ENCODE measurements around the gene CACNA1G. TPM values are rescaled to one million over a fixed set of nuclear protein-coding genes. Genes with fewer than 3 reads are reported as not detected.

The CACNA1G gene
- total RNA-seq, 2 donors from 2014 or later: 0.84 to 1.1 TPM

- no peak for DNase-seq
- Mint-ChIP-seq H3K4me3 (no peak overlapping the region), H3K9me3 (peaks cover 10% of the 10 kb centered on the region), H3K36me3 (ENCODE audit: low read depth) (no peaks in the 10 kb centered on the region), H3K4me1 (peaks cover 25% of the 10 kb centered on the region), H3K27me3 (ENCODE audit: insufficient read depth) (peaks cover 2% of the 10 kb centered on the region), H3K27ac (no peak overlapping the region)
- no peak for TF ChIP-seq CTCF (conservative IDR thresholded peaks at IDR 0.05)
- Histone ChIP-seq H3K9ac (ENCODE audit: extremely low read depth, low read length, poor library complexity, severe bottlenecking) (no peak overlapping the region), H3K27ac (ENCODE audit: low read depth, low read length) (no peak overlapping the region), H3K36me3 (ENCODE audit: control insufficient read depth, insufficient read depth, low read length) (no peaks in the 10 kb centered on the region), H3K4me3 (ENCODE audit: low read length) (no peak overlapping the region), H3K4me1 (ENCODE audit: control insufficient read depth, insufficient read depth, low read length) (peaks cover 6% of the 10 kb centered on the region), H3K27me3 (ENCODE audit: control insufficient read depth, insufficient read depth, low read length, poor library complexity, severe bottlenecking) (no peaks in the 10 kb centered on the region), H3K9me3 (ENCODE audit: control insufficient read depth, low read length) (peaks cover 3% of the 10 kb centered on the region)
- 90 to 100% methylated on average over 3 to 7 of the region's 7 CpGs for WGBS, 2 experiments (ENCODE audit: insufficient coverage in 1 of 2, insufficient read length in 1 of 2)
Observed at GRCh38 chr17:50657627-50658026, 97.1 kb downstream of the CACNA1G start.

- no peak for TF ChIP-seq CTCF (conservative IDR thresholded peaks at IDR 0.05)
- Mint-ChIP-seq H3K4me3 (no peak overlapping the region), H3K36me3 (ENCODE audit: low read depth) (no peaks in the 10 kb centered on the region), H3K27ac (no peak overlapping the region), H3K4me1 (peaks cover 27% of the 10 kb centered on the region), H3K27me3 (ENCODE audit: insufficient read depth) (peaks cover 2% of the 10 kb centered on the region), H3K9me3 (peaks cover 3% of the 10 kb centered on the region)
- Histone ChIP-seq H3K27ac (ENCODE audit: low read depth, low read length) (no peak overlapping the region), H3K4me3 (ENCODE audit: low read length) (no peak overlapping the region), H3K27me3 (ENCODE audit: control insufficient read depth, insufficient read depth, low read length, poor library complexity, severe bottlenecking) (no peaks in the 10 kb centered on the region), H3K9ac (ENCODE audit: extremely low read depth, low read length, poor library complexity, severe bottlenecking) (no peak overlapping the region), H3K9me3 (ENCODE audit: control insufficient read depth, low read length) (no peaks in the 10 kb centered on the region), H3K4me1 (ENCODE audit: control insufficient read depth, insufficient read depth, low read length) (peaks cover 6% of the 10 kb centered on the region), H3K36me3 (ENCODE audit: control insufficient read depth, insufficient read depth, low read length) (no peaks in the 10 kb centered on the region)
- 90 to 91% methylated on average over 2 to 6 of the region's 6 CpGs for WGBS, 2 experiments (ENCODE audit: insufficient coverage in 1 of 2, insufficient read length in 1 of 2)
- peak; percentile 55 for DNase-seq
Observed at GRCh38 chr17:50658616-50659015, 98.1 kb downstream of the CACNA1G start.

- H3K9me3 Mint-ChIP-seq: no peaks in the 10 kb centered on the region
- TF ChIP-seq CTCF (conservative IDR thresholded peaks at IDR 0.05): peak; percentile 36
Observed at GRCh38 chr17:50659179-50659578, 98.7 kb downstream of the CACNA1G start.

More at GRCh38 chr17:50659179-50659578, 98.7 kb downstream of the CACNA1G start:
- no peak overlapping the region for H3K27ac Mint-ChIP-seq
- H3K4me1 Mint-ChIP-seq: peaks cover 27% of the 10 kb centered on the region
- DNase-seq: peak; percentile 86
- no peaks in the 10 kb centered on the region for H3K27me3 ChIP-seq (ENCODE audit: control insufficient read depth, insufficient read depth, low read length, poor library complexity, severe bottlenecking)
- H3K27me3 Mint-ChIP-seq (ENCODE audit: insufficient read depth): peaks cover 2% of the 10 kb centered on the region
- H3K9ac ChIP-seq (ENCODE audit: extremely low read depth, low read length, poor library complexity, severe bottlenecking): no peak overlapping the region
- no peaks in the 10 kb centered on the region for H3K36me3 Mint-ChIP-seq (ENCODE audit: low read depth)
- H3K9me3 ChIP-seq (ENCODE audit: control insufficient read depth, low read length): no peaks in the 10 kb centered on the region
- H3K27ac ChIP-seq (ENCODE audit: low read depth, low read length): no peak overlapping the region
- H3K4me3 ChIP-seq (ENCODE audit: low read length): no peak overlapping the region
- H3K4me3 Mint-ChIP-seq: no peak overlapping the region
- peaks cover 6% of the 10 kb centered on the region for H3K4me1 ChIP-seq (ENCODE audit: control insufficient read depth, insufficient read depth, low read length)
- WGBS, 2 experiments (ENCODE audit: insufficient coverage in 1 of 2, insufficient read length in 1 of 2): 89 to 90% methylated on average over 5 to 10 of the region's 10 CpGs
- H3K36me3 ChIP-seq (ENCODE audit: control insufficient read depth, insufficient read depth, low read length): no peaks in the 10 kb centered on the region

Data from endodermal cell (in vitro differentiated cells).